Right hindlimb (tissue), 1 donor: ENCODE results near the gene ZNF407.

ENCODE experiments used
- DNase-seq: peaks from one replicate; pipeline ENCODE4 v3.0.0-alpha.2; 2018

Gene ZNF407

GRCh38 chr18:75062297-75062886 is 464.7 kb downstream of the ZNF407 start:
- DNase-seq: no peak

DNA sequence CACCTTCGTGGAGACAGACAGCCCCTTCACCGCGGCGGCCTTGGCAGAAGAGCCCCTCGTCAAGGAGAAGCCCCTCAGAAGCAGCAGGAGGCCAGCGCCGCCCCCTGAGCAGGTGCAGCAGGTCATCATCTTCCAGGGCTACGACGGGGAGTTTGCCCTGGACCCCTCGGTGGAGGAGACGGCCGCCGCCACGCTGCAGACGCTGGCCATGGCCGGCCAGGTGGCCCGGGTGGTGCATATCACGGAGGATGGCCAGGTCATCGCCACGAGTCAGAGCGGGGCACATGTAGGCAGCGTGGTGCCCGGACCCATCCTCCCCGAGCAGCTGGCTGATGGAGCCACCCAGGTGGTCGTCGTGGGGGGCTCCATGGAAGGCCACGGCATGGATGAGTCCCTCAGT is 465.5 kb downstream of the ZNF407 start:
- DNase-seq: no peak

DNA sequence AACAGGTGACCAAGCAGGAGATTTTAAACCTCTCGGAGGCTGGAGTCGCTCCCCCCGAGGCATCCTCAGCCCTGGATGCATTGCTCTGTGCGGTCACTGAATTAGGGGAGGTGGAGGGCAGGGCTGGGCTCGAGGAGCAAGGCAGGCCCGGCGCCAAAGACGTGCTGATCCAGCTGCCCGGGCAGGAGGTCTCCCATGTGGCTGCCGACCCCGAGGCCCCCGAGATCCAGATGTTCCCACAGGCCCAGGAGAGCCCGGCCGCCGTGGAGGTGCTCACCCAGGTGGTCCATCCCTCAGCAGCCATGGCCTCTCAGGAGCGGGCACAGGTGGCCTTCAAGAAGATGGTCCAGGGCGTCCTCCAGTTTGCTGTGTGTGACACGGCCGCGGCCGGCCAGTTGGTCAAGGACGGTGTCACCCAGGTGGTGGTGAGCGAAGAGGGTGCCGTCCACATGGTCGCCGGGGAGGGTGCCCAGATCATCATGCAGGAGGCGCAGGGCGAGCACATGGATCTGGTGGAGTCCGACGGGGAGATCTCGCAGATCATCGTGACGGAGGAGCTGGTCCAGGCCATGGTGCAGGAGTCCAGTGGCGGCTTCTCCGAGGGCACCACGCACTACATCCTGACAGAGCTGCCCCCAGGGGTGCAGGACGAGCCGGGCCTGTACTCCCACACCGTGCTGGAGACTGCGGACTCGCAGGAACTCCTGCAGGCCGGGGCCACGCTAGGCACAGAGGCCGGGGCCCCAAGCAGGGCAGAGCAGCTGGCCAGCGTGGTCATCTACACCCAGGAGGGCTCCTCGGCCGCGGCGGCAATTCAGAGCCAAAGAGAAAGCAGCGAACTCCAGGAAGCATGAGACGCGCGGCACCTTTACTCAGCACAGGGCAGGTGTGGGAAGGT is 466.2 kb downstream of the ZNF407 start:
- DNase-seq: no peak

DNA sequence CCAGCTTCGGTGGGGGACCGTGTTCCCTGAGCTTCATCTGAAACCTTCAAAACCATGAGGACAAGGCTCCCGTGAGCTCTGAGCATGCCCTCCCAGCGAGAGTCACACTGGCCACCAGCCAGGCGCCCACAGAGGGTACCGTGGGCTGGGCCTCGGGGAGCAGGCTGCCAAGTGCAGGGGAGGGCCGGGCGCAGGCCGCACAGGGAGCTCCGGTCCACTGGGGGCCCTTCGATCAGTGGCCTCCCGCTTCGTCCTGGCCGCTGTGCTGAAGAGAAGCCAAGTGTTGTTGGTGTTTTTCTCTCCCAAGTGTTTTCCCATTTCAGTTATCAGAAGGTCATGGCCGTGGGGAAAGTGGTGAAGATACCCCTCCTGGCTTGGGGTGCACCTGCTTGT is 466.8 kb downstream of the ZNF407 start:
- no peak for DNase-seq

DNA sequence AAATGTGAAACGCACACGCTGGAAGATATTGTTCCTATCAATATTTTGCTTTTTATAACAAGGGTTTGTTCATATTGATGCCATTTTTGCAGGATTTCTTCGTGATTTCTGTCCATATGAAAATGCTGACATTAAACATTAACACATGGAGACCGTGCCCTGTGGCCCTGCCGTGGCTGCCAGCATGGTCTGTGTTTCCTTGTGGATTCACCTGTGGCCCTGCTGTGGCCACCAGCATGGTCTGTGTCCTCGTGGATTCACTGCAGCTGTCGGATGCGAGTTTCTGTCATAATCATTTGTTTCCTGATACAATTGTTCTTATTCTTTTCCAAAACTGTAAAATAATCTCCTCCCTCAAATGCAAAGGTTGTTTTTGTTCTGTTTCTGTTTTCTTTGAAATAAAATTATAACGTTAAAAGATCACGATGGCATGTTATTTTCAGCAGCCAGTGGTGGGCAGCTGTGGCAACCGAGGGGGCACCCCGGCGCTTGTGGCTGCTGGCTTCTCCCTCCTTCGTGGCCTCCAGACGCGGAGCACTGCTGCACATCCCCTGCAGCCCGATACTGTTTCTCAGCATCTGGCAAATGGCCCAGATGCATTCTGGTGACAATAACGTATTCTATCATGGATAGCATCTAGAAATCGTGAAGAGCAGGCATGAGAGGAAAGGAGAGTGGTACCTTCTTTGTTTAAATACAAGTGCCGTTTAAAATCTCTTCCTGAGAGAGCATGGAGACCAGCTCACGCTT is 467.8 kb downstream of the ZNF407 start:
- DNase-seq: no peak

DNA sequence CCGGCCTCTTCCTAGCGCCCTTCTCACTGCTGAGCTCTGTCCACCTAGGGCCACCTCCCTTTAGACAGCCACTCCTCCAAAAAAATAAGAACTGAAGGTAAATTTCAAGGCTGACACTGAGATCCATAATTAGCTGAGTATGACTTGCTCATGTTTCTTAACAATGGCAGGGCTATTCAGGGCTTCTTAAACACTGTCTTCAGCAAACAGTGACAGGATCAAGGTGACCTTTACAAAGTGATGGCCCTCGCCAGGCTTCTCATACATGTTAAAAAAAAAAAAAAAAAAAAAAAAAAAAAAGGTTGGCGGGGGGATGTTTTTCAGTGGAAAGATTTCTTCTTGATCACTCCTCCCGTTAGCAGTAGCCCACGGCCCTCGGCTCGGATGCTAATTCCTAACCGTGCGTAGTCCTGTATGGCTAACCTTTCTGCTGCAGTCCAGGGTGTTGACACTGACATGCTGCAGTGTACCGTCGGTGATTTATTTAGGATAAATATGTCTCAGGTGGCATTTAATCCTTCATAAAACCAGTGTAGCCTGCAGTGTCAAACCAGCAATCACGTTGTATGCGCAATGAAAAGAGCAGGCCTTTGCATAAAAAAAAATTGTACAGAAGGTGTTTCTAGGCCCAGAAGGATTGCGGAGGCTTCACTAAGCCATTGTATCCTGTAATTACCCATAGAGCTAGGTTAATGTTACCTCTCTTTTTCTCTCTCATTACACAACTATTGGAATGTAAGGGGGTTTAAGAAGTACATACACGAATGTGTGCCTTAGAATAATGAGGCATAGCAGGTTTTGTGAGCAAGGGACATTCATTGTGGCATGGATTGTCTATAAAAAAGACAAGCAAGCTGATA is 468.6 kb downstream of the ZNF407 start:
- DNase-seq: no peak

GRCh38 chr18:75066936-75067335 is 469.3 kb downstream of the ZNF407 start:
- no peak for DNase-seq

DNA sequence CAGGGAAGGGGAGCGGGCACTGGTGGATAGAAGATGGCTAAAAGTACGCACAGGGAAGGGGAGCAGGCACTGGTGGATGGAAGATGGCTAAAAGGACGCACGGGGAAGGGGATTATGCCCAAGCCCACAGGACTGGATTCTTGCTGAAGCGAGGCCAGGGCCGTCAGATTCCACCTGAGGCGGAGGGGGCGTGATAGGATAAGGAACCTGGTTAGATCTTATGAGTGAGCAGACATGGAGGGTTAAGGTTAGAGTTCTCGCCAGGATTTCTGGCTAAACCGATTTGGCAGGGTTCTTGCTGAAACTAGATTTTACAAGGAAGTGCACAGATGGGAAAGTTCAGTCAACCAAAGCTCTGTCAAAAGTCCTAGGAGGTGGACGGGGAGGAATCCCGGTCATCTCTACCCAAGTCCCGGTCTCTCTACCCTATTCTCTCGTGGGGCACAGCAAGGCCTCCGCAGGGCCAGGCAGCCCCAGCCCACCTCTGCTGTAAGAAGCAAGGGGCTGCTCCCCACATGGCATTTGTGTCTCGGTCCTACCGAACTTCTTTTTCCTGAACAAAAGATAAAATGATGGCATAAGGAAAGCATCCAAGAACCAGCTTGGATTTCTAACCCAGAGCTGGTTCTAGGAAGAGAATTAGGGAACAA is 470.5 kb downstream of the ZNF407 start:
- no peak for DNase-seq

GRCh38 chr18:75068682-75069435 is 471.2 kb downstream of the ZNF407 start:
- no peak for DNase-seq

GRCh38 chr18:75070235-75070624 is 472.6 kb downstream of the ZNF407 start:
- DNase-seq: no peak

GRCh38 chr18:75070625-75071483 is 473.2 kb downstream of the ZNF407 start:
- no peak for DNase-seq

GRCh38 chr18:75071484-75071785 is 473.8 kb downstream of the ZNF407 start:
- no peak for DNase-seq

GRCh38 chr18:75071866-75072671 is 474.4 kb downstream of the ZNF407 start:
- DNase-seq: no peak

- DNase-seq: no peak
Observed at GRCh38 chr18:75072672-75073371, 475.2 kb downstream of the ZNF407 start.

GRCh38 chr18:75073654-75074053 is 476.0 kb downstream of the ZNF407 start:
- DNase-seq: no peak

DNA sequence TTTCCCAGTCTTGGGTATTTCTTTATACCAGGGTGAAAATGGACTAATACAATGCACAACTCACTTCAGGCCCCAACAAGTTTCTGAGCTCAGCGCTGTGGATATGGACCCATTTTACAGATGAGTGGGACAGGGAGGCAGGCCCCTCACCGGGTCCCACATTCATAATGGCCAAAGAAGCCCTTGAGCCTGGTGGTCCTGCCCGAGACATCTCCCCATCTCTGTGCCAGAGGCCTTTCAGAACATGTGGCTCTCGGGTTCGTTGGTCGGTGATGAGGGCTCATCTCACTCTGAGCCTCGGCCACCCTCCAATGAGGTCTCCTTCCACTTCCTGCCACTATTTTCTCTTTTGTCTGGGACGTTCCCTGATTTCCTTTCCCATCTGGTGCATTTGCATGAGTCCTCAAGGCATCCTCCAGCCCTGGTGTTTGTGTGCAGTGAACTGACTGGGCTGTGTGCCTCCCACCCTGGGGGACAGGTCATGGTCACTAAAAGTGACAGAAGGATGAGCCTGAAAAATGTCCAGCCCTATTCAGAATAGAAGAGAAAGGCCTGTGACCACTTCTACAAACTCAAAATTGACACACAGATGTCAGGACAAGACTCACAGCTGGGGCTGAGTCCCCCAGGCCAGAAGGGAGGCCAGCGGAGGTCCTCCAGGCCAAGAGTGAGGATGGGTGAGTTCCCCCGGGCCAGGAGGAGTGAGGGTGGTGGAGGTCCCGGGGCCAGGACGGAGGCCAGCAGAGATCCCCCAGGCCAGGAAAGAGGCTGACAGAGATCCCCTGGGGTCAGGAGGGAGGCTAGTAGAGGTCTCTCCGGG is 476.7 kb downstream of the ZNF407 start:
- no peak for DNase-seq

DNA sequence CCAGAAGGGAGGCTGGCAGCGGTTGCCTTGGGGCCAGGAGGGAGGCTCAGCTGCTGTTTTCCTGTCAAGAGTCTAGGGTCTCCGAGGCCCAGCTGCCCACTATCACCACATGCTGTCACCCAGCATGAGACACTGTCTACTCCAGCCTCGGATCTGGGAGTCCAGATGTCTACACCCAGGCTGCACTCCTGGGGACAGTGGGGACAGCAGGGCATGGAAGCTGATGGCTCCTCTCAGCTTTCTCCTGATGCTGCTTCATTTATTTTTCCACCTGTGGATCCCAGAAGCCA is 477.3 kb downstream of the ZNF407 start:
- no peak for DNase-seq

DNA sequence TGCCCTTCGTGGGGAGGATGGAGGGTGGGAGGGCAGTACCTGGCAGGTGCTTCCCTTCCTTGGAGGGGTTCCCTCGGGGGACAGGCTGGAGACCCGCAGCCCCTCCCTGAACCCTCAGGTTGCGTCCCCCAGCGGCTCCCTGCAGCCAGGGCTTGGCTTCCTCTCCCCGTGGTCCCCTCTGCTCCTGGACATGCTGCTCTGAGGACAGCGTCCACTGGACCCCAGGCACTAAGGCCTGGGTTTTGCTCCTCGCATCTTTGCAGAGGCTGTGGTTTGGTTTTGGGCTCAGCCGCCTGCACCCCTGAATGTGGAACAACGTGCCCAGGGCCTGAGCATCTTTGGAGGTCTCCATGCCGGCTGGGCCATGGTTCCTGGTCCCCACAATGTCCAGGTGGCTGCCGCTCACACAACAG is 477.8 kb downstream of the ZNF407 start:
- no peak for DNase-seq
